ENCODE data around the gene EXD3. TPM values are rescaled to one million over a fixed set of nuclear protein-coding genes. Genes with fewer than 3 reads are reported as not detected.

EXD3 gene
- total and polyA plus RNA-seq, 2 of the 13 experiments (the other 11 are each of a cell fraction or from before 2014, with no cell fraction given): 2.7 to 4.8 TPM

GRCh38 chr9:137301081-137301947 is 121.6 kb downstream of the EXD3 start (continued):
- no peak for TF ChIP-seq ARID3A (IDR thresholded peaks at IDR 0.05; ENCODE audit: low read depth, low read length)
- no peak for TF ChIP-seq GABPA (IDR thresholded peaks at IDR 0.05; ENCODE audit: low read depth, low read length)
- TF ChIP-seq GABPA (CRISPR knock-in tag; IDR thresholded peaks at IDR 0.05; ENCODE audit: low read depth): no peak
- no peak for TF ChIP-seq MIER2 (CRISPR knock-in tag; IDR thresholded peaks at IDR 0.05)
- no peak for TF ChIP-seq TRIM22 (IDR thresholded peaks at IDR 0.05)
- TF ChIP-seq PAX8 (CRISPR knock-in tag; IDR thresholded peaks at IDR 0.05; ENCODE audit: borderline replicate concordance): no peak
- TF ChIP-seq SMARCE1 (IDR thresholded peaks at IDR 0.05; ENCODE audit: borderline replicate concordance): no peak
- TF ChIP-seq ZNF143 (CRISPR knock-in tag; IDR thresholded peaks at IDR 0.05): no peak
- TF ChIP-seq ZNF138 (CRISPR knock-in tag; IDR thresholded peaks at IDR 0.05; ENCODE audit: low read depth): no peak
- TF ChIP-seq SPEN (CRISPR knock-in tag; IDR thresholded peaks at IDR 0.05; ENCODE audit: low read depth): no peak
- no peak for TF ChIP-seq GFI1 (CRISPR knock-in tag; IDR thresholded peaks at IDR 0.05; ENCODE audit: borderline replicate concordance)
- TF ChIP-seq HNF4G (IDR thresholded peaks at IDR 0.05; ENCODE audit: borderline replicate concordance, low read depth, low read length): no peak
- no peak for TF ChIP-seq HNF4G (CRISPR knock-in tag; IDR thresholded peaks at IDR 0.05; ENCODE audit: borderline replicate concordance, low read depth)
- 0 out of 2 replicates have a peak, but pooled peaks have one; percentile 17 for TF ChIP-seq KLF6 (CRISPR knock-in tag; IDR thresholded peaks at IDR 0.05)
- TF ChIP-seq HDAC6 (IDR thresholded peaks at IDR 0.05; ENCODE audit: low read depth, low read length): no peak
- TF ChIP-seq CBFB (CRISPR knock-in tag; IDR thresholded peaks at IDR 0.05): no peak
- TF ChIP-seq TFDP1 (CRISPR knock-in tag; IDR thresholded peaks at IDR 0.05; ENCODE audit: borderline replicate concordance): peak; percentile 69; the same call in 1 of the 2 replicates
- no peak for TF ChIP-seq ZNF691 (CRISPR knock-in tag; IDR thresholded peaks at IDR 0.05; ENCODE audit: borderline replicate concordance, low read depth)
- TF ChIP-seq RELA (CRISPR knock-in tag; IDR thresholded peaks at IDR 0.05): no peak
- TF ChIP-seq ZBTB42 (CRISPR knock-in tag; IDR thresholded peaks at IDR 0.05): no peak
- no peak for TF ChIP-seq ZNF891 (CRISPR knock-in tag; IDR thresholded peaks at IDR 0.05)
- TF ChIP-seq ZNF205 (CRISPR knock-in tag; IDR thresholded peaks at IDR 0.05): no peak
- no peak for TF ChIP-seq IRF9 (CRISPR knock-in tag; IDR thresholded peaks at IDR 0.05; ENCODE audit: borderline replicate concordance)
- no peak for TF ChIP-seq ZNF670 (CRISPR knock-in tag; IDR thresholded peaks at IDR 0.05; ENCODE audit: borderline replicate concordance)
- TF ChIP-seq NRL (CRISPR knock-in tag; IDR thresholded peaks at IDR 0.05; ENCODE audit: borderline replicate concordance): no peak
